NOMO-1 treated with dmso at 0.1 percent for 144 hours (cell line): ENCODE measurements around the gene COL9A3.

Experiments used
- DNase-seq: peaks from one replicate; lab custom pipeline; 2025; ENCODE audit not compliant: unreplicated experiment; lab: John Stamatoyannopoulos, UW

Gene COL9A3

DNA sequence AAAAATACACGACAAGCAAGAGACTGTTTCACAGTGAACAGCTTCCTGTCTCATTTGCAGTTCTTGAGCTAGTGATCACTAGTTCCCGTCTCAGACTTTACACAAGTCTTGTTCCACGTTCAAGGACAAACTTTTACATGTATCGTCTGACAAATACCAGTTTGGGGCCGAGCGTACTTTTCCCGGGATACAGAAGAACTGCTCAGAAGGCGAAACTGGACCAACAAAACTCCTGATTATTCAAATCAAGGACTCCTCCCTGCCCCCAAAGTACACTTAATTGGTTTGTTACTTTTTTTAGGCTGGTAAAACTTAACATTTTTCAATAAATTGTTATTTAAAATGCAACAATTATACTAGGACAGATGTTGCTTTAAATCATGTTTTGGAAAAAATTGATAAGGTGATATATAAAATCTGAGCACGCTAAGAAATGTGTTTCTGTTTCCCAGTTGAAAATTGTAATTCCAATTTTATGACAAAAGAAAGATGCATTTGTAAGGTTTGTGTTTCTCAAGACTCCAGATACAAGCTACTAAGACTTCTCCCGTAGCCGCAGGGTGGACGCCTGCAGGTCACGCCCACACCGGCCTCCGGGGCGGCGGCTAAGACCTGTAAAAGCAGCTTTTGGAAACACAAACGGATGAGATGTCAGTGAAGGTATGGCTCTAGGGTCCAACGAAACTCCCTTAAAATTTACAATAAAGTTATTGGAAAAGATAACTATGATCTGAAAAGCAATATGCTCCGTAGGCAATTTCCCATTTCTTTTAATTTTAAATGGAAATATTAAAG, 61.6 kb downstream of the COL9A3 start:
- no peak for DNase-seq

DNA sequence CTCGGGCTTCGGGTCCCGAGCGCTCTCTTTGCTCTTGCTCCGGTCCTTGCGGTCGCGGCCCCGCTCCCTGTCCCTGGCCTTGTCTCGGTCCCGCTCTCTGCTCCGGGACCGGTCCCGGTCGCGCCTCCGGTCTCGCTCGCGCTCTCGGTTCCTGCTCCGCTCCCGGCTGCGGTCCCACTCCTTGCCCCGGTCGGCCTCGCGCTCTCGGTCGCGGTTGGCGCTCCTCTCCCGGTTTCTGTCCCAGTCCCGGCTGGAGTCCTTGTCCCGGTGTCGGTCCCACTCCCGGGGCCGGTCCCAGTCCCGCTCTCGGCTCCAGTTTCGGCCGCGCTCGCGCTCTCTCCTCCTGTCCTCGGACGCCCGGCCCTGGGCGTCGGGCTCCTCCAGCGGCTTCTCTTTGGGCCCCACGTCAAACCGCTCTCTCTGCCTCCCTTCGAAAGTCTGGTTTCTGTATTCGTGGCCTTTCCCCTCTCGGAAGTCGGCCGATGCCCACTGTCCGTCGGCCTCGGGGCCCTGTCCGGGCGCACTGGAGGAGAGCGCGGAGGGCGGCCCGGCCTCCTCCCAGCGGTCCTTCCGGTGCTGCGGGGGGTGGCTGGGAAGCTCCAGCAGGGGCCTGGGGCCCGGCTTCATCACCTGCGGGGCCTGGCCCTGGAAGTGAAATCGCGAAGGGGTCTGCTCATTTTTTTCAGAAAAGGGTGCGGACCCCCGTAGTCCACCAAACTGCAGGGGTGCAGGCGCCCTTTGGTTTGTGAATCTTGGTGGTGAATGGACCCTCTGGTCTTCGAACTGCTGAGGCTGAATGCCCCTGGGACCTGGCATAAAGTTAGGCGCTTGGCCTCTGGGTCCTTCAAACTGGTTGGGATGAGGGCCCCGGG, 62.7 kb downstream of the COL9A3 start:
- no peak for DNase-seq

DNA sequence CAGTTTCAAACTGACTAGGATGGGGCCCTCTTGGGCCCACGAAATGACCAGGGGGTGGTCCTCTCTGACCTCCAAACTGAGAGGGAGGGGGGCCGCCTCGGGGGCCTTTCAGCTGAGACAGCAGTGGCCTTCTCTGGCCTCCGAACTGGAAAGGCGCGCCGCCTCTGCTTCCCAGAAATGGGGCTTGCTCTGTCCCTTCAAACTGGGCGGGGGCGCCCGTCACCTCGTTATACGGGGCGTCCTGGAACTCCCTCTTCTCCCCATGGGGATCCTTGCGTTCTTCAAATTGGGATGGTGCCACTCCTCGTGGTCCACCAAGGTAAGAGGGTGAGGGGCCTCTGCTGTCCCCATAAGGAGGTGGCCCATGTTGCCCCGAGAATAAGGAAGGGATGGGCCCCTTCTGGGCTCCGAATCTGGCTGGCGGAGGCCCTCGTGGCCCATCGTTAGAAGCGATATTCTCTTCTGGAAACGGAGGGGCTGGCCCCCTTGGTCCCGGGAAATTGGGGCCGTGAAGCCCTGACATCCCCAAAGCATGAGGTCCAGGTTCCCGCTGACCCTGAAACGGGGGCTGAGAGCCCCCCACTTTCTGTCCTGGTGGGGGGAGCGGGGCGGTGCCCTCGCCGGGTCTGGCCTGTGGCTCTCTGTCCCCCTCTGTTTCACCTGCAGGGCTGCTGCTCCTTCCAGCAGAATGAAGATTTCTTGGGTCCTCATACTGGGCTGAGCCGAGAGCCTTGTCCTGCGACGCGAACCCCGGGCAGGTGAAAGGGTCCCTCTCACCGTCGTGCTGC, 63.5 kb downstream of the COL9A3 start:
- DNase-seq = no peak

DNA sequence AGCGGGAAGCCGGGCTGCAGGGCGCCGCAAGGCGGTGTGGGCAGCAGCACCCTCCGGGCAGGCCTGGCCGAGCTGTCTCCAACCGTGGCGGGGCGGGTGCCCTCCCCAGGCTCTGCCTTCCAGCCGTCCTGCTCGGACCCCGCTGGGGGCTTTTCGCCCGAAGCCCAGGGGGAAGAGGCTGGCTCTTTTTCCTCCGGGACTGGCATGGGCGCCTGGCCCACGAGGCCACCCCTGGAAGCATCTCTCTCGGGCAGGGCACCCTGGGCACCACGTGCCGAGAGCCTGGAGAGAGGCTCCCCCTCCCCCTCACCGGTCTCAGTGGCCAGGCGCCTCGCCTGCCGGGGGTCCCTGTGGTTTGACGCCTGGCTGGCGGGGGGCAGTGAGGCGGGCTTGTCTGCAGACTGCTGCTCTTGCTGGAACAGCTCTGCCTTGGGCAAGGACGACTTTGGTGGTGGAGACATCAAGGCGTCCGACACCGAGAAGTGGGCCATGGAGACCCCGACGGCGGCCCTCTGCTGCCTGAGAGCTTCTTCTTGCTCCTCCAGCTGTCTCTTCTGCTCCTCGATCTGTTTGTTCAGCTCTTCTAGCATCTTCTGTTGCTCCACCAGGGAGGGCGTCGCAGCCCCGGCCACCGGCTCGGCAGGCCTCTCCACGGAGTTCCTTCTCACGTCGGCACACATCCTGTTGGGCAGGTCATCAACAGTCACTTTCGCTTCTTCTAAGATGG, 64.2 kb downstream of the COL9A3 start:
- DNase-seq = no peak

DNA sequence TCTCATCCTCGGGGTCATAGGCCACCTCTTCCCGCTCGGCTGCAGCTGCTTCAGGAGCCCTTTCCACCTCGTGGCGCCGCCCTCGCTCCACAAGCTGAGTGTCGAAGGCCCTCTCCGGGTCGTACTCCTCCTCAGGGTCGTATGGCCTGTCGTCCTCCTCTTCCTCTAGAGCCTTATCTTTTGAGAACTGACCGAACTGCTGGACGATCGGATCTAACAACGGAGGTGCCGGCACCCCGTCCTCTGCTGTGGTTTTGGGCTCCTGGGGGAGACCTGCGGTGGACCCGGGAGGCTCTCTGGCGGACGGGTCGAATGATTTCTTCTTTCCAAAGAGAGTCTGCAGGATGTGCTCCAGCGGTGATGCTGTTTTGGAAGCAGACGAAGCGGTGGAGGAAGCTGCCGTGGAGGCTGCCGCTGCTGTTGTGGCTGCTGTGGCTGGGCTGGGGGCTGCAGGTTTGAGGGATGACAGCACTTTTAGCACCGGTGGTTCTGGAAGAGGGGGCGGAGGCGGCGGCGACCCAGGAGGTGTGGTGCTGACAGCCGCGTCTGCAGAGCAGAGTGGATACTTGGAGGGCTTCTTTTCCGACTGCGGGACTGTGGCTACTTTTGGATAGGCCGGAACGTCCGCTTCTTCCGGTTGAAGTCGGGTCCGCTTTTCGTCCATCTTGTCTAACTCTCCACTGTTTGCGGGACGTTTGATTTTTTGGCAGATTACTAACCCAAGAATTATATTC, 65.0 kb downstream of the COL9A3 start:
- DNase-seq = no peak

DNA sequence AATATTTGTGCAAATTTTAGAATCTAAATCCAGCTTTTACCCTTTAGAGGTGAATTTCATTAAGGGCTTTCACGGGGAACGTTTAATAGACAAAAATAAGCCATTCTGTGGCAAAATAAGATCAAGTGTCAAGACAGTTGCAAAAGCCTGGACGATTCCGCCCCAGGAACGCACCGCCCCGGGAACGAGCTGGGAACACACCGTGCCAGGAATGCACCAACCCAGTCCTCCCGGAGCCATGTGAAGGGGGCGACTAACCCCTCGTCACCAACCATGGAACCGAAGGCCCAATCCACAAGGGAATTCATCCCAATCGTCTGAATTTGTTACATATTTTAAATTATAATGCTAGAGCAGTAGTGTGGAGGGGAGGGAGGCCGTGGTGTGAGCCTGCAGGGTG, 65.6 kb downstream of the COL9A3 start:
- DNase-seq = no peak

DNA sequence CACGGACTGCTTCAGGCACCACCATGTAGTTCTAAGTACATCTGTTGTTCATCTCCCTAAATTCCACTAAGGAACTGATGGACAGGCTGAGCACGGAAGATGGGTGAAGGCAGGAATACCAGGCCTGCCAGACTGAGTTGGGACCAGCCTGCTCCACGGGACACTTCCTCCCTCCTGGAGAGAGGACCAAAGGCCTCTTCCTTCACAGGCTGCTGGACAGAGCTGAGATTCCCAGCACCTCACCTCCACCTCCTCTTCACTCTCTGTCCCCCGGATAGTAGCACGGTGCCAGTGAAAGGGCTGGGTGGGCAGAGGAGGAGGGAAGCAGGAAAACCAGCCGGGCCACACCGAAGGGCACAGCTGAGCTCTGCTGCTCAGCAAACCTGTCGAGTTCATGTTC, 67.7 kb downstream of the COL9A3 start:
- no peak for DNase-seq

DNA sequence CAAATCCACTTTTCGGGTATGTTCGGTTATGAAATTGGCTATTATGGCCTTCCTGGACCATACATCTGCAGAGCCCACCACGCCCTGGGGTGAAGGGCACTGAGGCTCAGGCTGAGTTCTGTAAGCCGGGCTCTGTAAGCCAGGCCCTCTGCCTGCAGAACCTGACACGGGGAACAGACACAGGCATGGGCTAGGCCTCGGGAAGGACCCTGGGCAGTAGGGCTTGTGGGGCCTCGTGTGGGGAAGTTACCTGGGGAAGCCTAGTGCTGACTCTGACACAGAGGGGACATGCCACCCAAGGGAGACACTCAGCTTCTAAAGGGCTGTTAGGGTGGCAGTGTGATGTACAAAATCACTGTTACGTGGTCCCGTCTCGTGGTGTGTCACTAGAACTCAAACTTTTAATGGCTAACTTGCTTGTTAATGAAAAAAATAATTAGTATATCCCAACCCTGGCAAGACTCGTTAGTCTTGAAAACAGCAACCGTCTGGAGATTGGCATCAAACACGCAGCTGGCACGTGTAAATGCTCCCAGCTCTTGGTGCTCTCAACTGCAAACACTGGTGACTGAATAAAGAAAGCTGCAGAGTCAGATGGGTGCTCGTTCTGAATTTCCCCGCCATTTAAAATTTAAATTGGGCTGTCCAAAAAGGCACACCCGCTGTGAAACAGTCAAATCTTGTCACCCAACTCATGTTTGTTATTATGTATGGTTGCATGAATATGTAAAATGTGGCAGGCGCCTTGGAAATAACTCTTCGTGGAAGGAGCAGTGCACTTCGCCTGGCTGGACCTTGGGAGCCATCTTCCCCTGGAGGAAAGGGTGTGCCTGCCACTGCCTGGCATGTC, 68.4 kb downstream of the COL9A3 start:
- no peak for DNase-seq

DNA sequence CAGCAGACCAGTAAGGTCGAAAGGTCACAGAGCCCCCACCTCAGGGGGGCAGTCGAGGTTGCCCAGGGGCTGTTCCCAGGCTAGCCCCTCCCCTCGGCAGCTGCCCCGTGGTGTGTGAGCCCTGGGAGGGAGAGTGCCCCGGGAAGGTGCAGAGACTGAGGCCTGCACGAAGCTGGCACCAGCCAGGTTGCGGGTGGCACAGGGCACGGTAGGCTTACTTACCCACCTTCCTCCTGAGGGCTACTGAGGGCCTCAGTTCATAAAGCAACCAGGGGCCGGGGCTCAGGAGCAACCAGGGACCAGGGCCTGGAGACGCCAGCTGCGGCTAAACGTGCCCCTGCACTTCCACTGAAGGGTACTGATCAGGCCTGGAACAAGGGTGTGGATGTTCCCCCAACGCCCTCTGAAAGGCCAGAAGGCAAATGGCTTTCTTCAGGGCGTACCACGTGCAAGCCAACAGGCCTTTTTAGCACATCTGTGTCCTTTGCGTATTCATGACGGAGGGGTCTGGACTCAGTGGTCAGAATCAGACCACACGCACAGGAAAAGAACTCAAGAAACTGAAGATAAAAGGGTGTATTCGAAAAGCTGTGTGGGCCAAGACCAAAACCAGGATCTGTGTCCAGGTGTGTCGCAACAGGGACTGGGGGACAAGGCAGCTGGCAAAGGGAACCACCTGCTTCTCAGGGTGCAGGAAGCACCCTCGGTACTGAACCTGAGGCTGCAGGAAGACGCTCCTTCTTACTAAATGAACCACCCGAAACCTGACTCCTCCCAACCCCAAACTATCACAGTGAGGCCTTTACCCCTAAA, 69.3 kb downstream of the COL9A3 start:
- DNase-seq = no peak

DNA sequence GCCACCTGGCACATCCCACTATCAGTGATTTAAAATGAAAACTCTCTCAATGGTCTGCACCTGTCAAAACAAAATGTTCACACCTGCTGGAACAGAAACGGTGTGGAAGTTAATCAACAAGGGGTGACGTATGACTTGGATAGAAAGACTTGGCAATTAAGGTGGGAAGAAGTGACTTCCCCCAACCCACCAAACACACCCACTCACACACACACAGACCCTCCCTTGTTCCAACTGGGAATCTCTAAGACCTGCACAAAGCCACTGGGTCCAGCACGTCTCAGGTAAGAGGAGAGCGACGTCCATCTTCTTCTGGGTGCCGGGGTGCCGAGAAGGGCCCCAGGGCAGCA, 69.8 kb downstream of the COL9A3 start:
- DNase-seq = no peak

DNA sequence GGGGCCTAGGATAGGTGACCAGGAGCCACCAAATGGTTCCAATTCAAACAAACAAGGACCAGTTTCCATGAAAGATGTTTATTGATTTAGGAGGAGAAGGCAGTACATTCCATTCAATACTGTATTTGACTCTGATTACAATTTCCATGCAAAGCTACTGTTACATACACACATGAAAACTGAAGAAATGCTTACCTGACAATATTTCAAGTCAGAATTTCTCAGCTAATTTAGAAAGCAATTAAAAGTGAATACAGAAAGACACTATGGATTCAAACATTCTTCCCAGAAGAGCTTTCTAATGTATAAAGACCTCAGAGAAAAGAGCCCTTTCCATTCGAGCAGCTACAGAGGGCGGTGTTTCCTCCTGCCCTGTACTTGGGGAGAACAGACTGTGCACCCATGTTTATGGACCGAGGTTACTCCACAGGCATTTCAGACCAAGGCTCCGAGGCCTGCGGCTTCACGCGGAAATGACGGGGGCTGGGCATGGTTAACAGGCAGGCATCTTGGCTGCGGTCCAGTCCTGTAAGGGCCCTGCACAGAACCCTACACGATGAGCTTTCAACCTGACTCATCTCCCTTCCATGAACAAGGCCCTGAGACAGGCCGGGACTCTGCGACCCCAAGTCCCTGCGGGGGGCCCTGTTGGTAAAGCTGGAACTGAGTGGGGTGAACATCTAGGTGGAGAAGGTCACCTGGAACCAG, 70.5 kb downstream of the COL9A3 start:
- peak; percentile 15 for DNase-seq

DNA sequence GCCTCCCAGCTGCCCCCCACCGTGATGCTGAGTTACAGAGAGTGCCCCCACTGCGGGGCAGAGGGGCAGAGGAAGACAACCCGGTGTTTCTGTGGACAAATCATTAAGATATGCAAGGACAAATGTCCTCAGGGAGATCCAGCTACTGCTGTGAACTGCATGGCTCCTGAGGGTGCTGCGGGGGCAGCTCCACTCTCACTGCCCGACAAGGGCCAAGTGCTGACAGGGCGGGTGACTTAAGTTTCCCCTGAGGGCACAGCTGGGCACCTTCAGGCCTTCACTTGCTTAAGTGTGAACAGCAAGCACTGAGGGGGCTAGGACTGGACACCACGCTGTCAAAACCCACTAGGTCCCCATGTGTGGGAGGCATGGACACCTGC, 71.0 kb downstream of the COL9A3 start:
- no peak for DNase-seq

DNA sequence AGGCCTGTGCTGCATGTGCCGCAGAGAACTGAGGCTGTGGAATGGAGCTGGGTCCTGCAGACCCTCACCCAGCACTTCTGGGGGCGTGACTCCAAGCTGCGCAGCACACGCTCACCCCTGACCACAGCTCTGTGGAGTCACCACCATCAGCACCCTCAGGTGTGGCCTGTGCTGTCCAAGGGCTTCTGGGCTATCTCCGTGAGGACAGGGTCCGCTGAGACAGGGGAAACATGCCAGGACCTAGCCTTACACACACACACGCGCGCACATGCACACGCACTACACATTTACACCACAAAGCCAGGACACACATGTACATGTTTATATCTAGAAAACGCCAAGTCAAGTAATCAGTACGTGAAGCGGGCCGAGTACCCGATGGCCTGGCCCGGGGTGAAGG, 71.6 kb downstream of the COL9A3 start:
- DNase-seq = no peak

DNA sequence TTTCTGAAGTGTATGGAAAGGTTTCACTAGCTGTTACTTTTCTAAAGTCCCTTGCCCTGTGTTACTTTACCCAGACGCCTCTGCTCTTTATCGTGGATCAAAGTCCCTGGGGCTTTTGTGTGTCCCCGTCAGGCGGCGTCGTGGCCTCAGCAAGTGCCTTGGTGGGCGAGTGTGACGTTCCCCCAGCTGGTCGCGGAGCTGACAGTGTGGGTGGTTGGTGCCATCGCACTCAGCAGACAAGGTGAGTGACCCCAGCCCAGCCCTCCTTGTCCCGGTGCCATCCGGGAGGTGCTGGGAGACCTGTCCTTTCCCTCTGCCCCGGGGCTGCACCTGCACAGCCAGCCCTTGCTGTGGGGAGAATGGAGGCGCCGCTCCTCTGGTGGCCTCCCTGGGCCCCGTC, 72.1 kb downstream of the COL9A3 start:
- DNase-seq = no peak

DNA sequence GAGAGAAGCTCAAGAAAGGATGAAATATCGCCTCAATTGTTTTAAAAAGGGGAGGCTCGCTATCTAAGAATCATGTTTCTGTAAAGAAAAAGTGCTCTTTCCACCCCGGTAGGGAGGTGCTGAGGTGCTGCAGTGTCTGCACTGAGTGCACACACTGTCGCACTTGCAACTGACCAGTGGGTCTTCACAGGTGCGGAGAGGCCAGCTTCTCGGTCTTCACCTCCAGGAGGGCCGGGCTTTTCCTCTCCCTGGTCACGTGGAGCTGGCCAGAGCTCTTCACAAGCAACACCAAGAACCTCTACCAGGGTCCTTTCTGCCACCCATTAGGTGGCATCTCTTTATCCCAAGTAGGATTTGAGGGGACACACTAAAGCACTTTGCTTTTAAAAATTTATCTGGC, 72.6 kb downstream of the COL9A3 start:
- DNase-seq = no peak

DNA sequence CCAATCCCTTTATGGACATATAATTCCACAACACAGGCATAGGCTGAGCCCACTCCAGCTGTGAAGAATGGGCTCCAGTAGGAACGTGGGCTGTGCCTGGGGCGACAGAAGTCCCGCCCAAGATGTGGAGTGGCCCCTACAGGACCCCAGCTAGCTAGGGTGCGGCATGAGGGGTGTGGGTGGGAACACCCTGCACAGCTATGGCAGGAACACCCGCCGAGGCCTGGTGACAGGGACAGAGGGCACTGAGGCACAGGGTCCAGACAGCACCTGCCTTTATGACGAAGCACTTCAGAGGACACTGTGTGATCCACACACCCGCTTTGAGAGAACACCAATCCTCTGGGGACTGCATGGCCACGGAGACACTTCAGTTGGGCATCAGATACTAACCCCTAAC, 73.0 kb downstream of the COL9A3 start:
- no peak for DNase-seq

DNA sequence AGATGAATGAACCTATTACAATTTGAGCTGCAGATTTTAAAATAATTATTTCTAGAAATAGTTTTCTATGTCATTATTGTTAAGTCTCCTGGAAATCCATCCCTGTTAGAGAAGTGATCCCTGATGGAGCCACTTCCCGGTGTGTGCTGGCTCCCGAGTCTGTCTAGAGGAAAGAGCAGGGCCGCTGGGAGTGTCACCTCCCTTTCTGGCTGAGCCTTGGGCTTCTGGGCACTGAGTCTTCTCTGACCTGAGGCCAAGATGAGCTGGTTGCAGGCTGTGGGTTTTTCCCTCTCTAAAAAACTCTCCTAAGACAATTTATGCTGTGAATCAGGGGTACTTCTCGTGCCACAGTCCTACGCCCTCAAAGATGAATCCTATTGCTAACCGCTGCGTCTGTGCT, 73.6 kb downstream of the COL9A3 start:
- DNase-seq = no peak
